Subcutaneous abdominal adipose tissue (tissue), 5 donors: ENCODE measurements around the gene ZC3H7B.

Source experiments
- H3K27ac ChIP-seq: one replicate; pipeline ENCODE4 v1.7.0; 2013; ENCODE audit warnings: low read depth, mild to moderate bottlenecking, inconsistent platforms, low read length, moderate library complexity
- H3K27me3 ChIP-seq, 5 donors: one replicate each; pipeline ENCODE4 v1.7.0; 2013; ENCODE audit warnings: low read length in 5 of 5, inconsistent platforms in 1 of 5; ENCODE audit not compliant: control insufficient read depth in 5 of 5, insufficient read depth in 4 of 5
- H3K36me3 ChIP-seq, 5 donors: one replicate each; pipeline ENCODE4 v1.7.0; 2013; ENCODE audit warnings: low read length in 5 of 5; ENCODE audit not compliant: control insufficient read depth in 5 of 5, insufficient read depth in 5 of 5
- H3K4me1 ChIP-seq, 5 donors: one replicate each; pipeline ENCODE4 v1.7.0; 2013; ENCODE audit warnings: low read length in 5 of 5, mild to moderate bottlenecking in 3 of 5, moderate library complexity in 1 of 5; ENCODE audit not compliant: control insufficient read depth in 5 of 5, insufficient read depth in 5 of 5
- H3K4me3 ChIP-seq, 5 donors: one replicate each; pipeline ENCODE4 v1.7.0; 2013; ENCODE audit warnings: low read length in 5 of 5, low read depth in 1 of 5
- H3K9ac ChIP-seq, 5 donors: one replicate each; pipeline ENCODE4 v1.7.0; 2013; ENCODE audit warnings: low read length in 5 of 5, mild to moderate bottlenecking in 4 of 5, moderate library complexity in 3 of 5
- H3K9me3 ChIP-seq, 5 donors: one replicate each; pipeline ENCODE4 v1.7.0; 2013; ENCODE audit warnings: low read length in 5 of 5; ENCODE audit not compliant: control insufficient read depth in 5 of 5
- donor health status: healthy.
- donor health status: healthy.
- donor health status: healthy.
- donor health status: healthy.
- donor health status: healthy.

The ZC3H7B gene

DNA sequence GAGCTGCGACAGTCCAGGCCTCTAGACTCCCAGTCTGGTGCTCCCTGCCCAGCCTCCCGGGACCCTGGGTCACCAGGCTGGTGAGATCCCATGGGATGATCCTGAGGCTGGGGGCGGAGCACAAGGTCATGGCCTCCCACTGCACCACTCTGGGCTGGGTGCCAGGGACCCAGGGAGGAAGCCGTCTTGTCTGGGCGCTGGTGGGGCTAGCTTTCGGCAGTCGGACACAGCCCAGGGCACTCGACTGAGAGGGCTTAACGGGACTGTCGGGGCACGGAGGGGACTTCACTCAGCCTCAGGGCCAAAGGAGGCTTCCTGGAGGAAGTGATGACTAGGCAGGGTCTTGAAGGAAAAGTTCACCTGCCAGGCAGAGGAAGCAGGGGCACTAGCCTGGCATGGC is 39.0 kb downstream of the ZC3H7B start:
- peaks cover 0 to 75% (median 70%) of the 10 kb centered on the region in 5 donors for H3K36me3 ChIP-seq
- H3K4me3 ChIP-seq = no peak overlapping the region

DNA sequence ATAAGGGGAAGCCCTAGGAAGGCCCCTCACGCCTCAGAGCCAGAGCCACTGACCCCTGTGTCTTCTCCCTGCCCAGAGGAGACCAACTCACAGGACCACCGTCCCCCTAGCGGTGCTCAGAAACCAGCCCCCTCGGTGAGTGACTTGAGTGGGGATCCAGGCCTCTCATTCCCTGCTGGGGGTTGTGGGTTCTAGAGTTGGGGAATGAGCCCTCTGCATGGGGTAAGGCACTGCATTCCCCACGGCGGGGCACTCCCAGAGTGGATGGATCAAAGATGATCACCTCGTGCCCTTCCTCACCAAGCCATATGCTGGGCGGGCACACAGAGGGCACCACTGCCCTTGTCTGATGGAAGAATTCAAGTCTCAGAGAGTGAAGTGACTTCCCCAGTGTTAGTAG is 39.7 kb downstream of the ZC3H7B start:
- peaks cover 0 to 6% (median under 1%) of the 10 kb centered on the region in 5 donors for H3K4me1 ChIP-seq
- no peak overlapping the region for H3K27ac ChIP-seq
- H3K27me3 ChIP-seq = no peaks in the 10 kb centered on the region
- no peak overlapping the region for H3K9ac ChIP-seq
- no peaks in the 10 kb centered on the region for H3K9me3 ChIP-seq
- H3K36me3 ChIP-seq = peaks cover 0 to 74% (median 69%) of the 10 kb centered on the region in 5 donors
- no peak overlapping the region for H3K4me3 ChIP-seq

More for the DNA sequence above, 39.0 kb downstream of the ZC3H7B start:
- Histone ChIP-seq H3K4me1 (peaks cover 0 to 6% (median 2%) of the 10 kb centered on the region in 5 donors), H3K9ac (no peak overlapping the region), H3K9me3 (no peaks in the 10 kb centered on the region), H3K27ac (no peak overlapping the region), H3K27me3 (no peaks in the 10 kb centered on the region)

DNA sequence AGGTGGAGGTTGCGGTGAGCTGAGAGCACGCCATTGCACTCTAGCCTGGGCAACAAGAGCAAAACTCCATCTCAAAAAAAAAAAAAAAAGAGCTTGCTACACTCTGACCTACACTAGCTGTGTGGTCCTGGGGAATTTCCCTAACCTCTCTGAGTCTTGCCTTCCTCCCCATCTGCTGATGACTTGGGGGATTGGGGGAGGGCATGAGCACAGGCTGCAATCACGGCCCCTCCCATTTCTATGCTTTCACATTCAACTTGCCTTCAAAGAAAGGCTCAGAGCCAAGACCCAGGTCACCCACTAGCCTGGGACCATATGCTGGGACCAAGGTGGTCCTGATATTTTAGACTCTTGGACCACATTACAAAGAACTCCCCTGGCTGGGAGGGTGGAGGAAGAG is 40.7 kb downstream of the ZC3H7B start:
- Histone ChIP-seq H3K36me3 (peaks cover 0 to 83% (median 78%) of the 10 kb centered on the region in 5 donors), H3K27me3 (no peaks in the 10 kb centered on the region), H3K9ac (no peak overlapping the region), H3K27ac (no peak overlapping the region), H3K4me1 (peaks cover 0 to 7% (median 2%) of the 10 kb centered on the region in 5 donors), H3K9me3 (no peaks in the 10 kb centered on the region), H3K4me3 (no peak overlapping the region)

- Histone ChIP-seq H3K9me3 (no peaks in the 10 kb centered on the region), H3K4me3 (no peak overlapping the region), H3K27me3 (no peaks in the 10 kb centered on the region), H3K36me3 (peaks cover 0 to 91% (median 87%) of the 10 kb centered on the region in 5 donors), H3K27ac (no peak overlapping the region), H3K4me1 (peaks cover 0 to 13% (median 7%) of the 10 kb centered on the region in 5 donors), H3K9ac (no peak overlapping the region)
Measured at GRCh38 chr22:41343300-41343699, 42.0 kb downstream of the ZC3H7B start.

- H3K4me1 ChIP-seq = peaks cover 0 to 13% (median 7%) of the 10 kb centered on the region in 5 donors
- H3K9ac ChIP-seq = no peak overlapping the region
- no peaks in the 10 kb centered on the region for H3K9me3 ChIP-seq
- no peaks in the 10 kb centered on the region for H3K27me3 ChIP-seq
- H3K36me3 ChIP-seq = peaks cover 0 to 91% (median 87%) of the 10 kb centered on the region in 5 donors
- H3K27ac ChIP-seq = no peak overlapping the region
- H3K4me3 ChIP-seq = no peak overlapping the region
Measured at GRCh38 chr22:41343717-41344116, 42.4 kb downstream of the ZC3H7B start.

GRCh38 chr22:41344189-41344788 is 43.0 kb downstream of the ZC3H7B start:
- Histone ChIP-seq H3K27me3 (no peaks in the 10 kb centered on the region), H3K36me3 (peaks cover 0 to 91% (median 88%) of the 10 kb centered on the region in 5 donors), H3K4me3 (no peak overlapping the region), H3K9ac (no peak overlapping the region), H3K27ac (no peak overlapping the region), H3K4me1 (peaks cover 0 to 13% (median 7%) of the 10 kb centered on the region in 5 donors), H3K9me3 (no peaks in the 10 kb centered on the region)

- Histone ChIP-seq H3K9me3 (no peaks in the 10 kb centered on the region), H3K36me3 (peaks cover 0 to 91% (median 86%) of the 10 kb centered on the region in 5 donors), H3K4me3 (no peak overlapping the region), H3K9ac (no peak overlapping the region), H3K4me1 (peaks cover 2 to 21% (median 16%) of the 10 kb centered on the region in 5 donors), H3K27ac (no peak overlapping the region), H3K27me3 (no peaks in the 10 kb centered on the region)
Measured at GRCh38 chr22:41345807-41346335, 44.5 kb downstream of the ZC3H7B start.

GRCh38 chr22:41347066-41347859 is 45.9 kb downstream of the ZC3H7B start:
- H3K9ac ChIP-seq = peak overlapping the region in 1 of 5 donors; percentile 35
- H3K36me3 ChIP-seq = peaks cover 0 to 96% (median 92%) of the 10 kb centered on the region in 5 donors

GRCh38 chr22:41348964-41349484 is 47.7 kb downstream of the ZC3H7B start:
- H3K4me3 ChIP-seq = no peak overlapping the region
- H3K27ac ChIP-seq = no peak overlapping the region
- no peaks in the 10 kb centered on the region for H3K9me3 ChIP-seq
- H3K27me3 ChIP-seq = no peaks in the 10 kb centered on the region
- H3K9ac ChIP-seq = no peak overlapping the region
- H3K4me1 ChIP-seq = peaks cover 4 to 23% (median 17%) of the 10 kb centered on the region in 5 donors
- H3K36me3 ChIP-seq = peaks cover 0 to 94% (median 89%) of the 10 kb centered on the region in 5 donors

More at GRCh38 chr22:41347066-41347859, 45.9 kb downstream of the ZC3H7B start:
- no peak overlapping the region for H3K4me3 ChIP-seq
- H3K27me3 ChIP-seq = no peaks in the 10 kb centered on the region
- H3K27ac ChIP-seq = no peak overlapping the region
- H3K9me3 ChIP-seq = no peaks in the 10 kb centered on the region
- H3K4me1 ChIP-seq = peaks cover 4 to 23% (median 17%) of the 10 kb centered on the region in 5 donors
